Fibroblast of lung (primary cell): ENCODE results near the gene DNAJC17.

Experiments used
- CTCF ChIP-seq, 2 donors: IDR thresholded peaks in 1 of 2; conservative IDR thresholded peaks in 1 of 2; 1 replicate in 1 of 2; 2 replicates in 1 of 2; pipeline ENCODE4 v1.5.1; 2011 to 2012; ENCODE audit warnings: low read length in 2 of 2, control low read depth in 1 of 2, inconsistent platforms in 1 of 2, low read depth in 1 of 2, mild to moderate bottlenecking in 1 of 2
- EZH2 ChIP-seq: IDR thresholded peaks from 2 replicates; pipeline ENCODE4 v1.5.1; 2012; ENCODE audit warnings: low read length, control low read depth, mild to moderate bottlenecking; ENCODE audit errors: missing control alignments

GRCh38 chr15:40826423-40827075, 19.3 kb upstream of the DNAJC17 start:
- TF ChIP-seq CTCF (conservative IDR thresholded peaks at IDR 0.05 in 1 of 2, IDR thresholded peaks at IDR 0.05 in 1 of 2; ENCODE audit: low read depth in 1 of 2, low read length in 2 of 2): no peak
- TF ChIP-seq EZH2: no peak
